Islet precursor cell (in vitro differentiated cells): ENCODE measurements around the gene NKX1-2.
A peak's percentile ranks its signal among the peaks of the same experiment; 100 is the strongest.

Experiments used
- DNase-seq: peaks from one replicate; pipeline ENCODE4 v3.0.0-alpha.2; 2018

Gene NKX1-2

GRCh38 chr10:124474514-124475070 lies 24.8 kb upstream of the NKX1-2 start:
- no peak for DNase-seq

- DNase-seq = no peak
Measured at GRCh38 chr10:124473070-124473469, 23.2 kb upstream of the NKX1-2 start.

GRCh38 chr10:124472071-124472470 lies 22.2 kb upstream of the NKX1-2 start:
- no peak for DNase-seq

GRCh38 chr10:124470544-124471434 lies 21.0 kb upstream of the NKX1-2 start:
- no peak for DNase-seq

- DNase-seq = no peak
Measured at GRCh38 chr10:124469956-124470484, 20.2 kb upstream of the NKX1-2 start.

GRCh38 chr10:124468624-124469023 lies 18.8 kb upstream of the NKX1-2 start:
- DNase-seq = no peak

GRCh38 chr10:124467165-124467564 lies 17.3 kb upstream of the NKX1-2 start:
- no peak for DNase-seq

- no peak for DNase-seq
Measured at GRCh38 chr10:124465777-124466488, 16.1 kb upstream of the NKX1-2 start.

GRCh38 chr10:124465003-124465776 lies 15.4 kb upstream of the NKX1-2 start:
- no peak for DNase-seq

- DNase-seq = no peak
Measured at GRCh38 chr10:124464028-124464965, 14.5 kb upstream of the NKX1-2 start.

- no peak for DNase-seq
Measured at GRCh38 chr10:124462348-124462695, 12.5 kb upstream of the NKX1-2 start.

GRCh38 chr10:124461642-124462347 lies 12.0 kb upstream of the NKX1-2 start, which contains the start of gene LHPP:
Gene LHPP (plus strand): TSS chr10:124461823. CDS start chr10:124461863, 40 bp downstream.
- DNase-seq = peak; percentile 86

- DNase-seq = no peak
Measured at GRCh38 chr10:124460144-124460543, 10.3 kb upstream of the NKX1-2 start.

GRCh38 chr10:124459395-124459794 lies 9.6 kb upstream of the NKX1-2 start:
- no peak for DNase-seq

- no peak for DNase-seq
Measured at GRCh38 chr10:124458889-124459288, 9.1 kb upstream of the NKX1-2 start.

GRCh38 chr10:124458473-124458872 lies 8.6 kb upstream of the NKX1-2 start:
- no peak for DNase-seq

GRCh38 chr10:124455441-124455840 lies 5.6 kb upstream of the NKX1-2 start:
- no peak for DNase-seq

- no peak for DNase-seq
Measured at GRCh38 chr10:124453960-124454610, 4.2 kb upstream of the NKX1-2 start.

- DNase-seq = no peak
Measured at GRCh38 chr10:124451276-124451675, 1.4 kb upstream of the NKX1-2 start.

GRCh38 chr10:124450783-124451057 lies 885 bp upstream of the NKX1-2 start:
- DNase-seq = no peak
